ENCODE measurements around the gene SGCD.

GRCh38 chr5:156764176-156764971 lies 437.4 kb downstream of the SGCD start:
- TF ChIP-seq POLR2A (IDR thresholded peaks at IDR 0.05; ENCODE audit: low read depth) (no peak), POLR2AphosphoS5 (IDR thresholded peaks at IDR 0.05) (no peak), EP300 (IDR thresholded peaks at IDR 0.05) (no peak)
- TF ChIP-seq, protein P1, sequence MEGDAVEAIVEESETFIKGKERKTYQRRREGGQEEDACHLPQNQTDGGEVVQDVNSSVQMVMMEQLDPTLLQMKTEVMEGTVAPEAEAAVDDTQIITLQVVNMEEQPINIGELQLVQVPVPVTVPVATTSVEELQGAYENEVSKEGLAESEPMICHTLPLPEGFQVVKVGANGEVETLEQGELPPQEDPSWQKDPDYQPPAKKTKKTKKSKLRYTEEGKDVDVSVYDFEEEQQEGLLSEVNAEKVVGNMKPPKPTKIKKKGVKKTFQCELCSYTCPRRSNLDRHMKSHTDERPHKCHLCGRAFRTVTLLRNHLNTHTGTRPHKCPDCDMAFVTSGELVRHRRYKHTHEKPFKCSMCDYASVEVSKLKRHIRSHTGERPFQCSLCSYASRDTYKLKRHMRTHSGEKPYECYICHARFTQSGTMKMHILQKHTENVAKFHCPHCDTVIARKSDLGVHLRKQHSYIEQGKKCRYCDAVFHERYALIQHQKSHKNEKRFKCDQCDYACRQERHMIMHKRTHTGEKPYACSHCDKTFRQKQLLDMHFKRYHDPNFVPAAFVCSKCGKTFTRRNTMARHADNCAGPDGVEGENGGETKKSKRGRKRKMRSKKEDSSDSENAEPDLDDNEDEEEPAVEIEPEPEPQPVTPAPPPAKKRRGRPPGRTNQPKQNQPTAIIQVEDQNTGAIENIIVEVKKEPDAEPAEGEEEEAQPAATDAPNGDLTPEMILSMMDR (IDR thresholded peaks at IDR 0.05): no peak
